Stimulated activated CD4-positive, alpha-beta T cell treated with anti-CD3 and anti-CD28 coated beads, TNF-alpha, amount 100 ng/mL, for 4 hours (primary cell): ENCODE measurements around the gene SPRED1.

Source experiments
- DNase-seq, 3 experiments: peaks; one replicate each; pipeline ENCODE4 v3.0.0-alpha.2; 2020; ENCODE audit warnings: low read depth in 3 of 3

Gene SPRED1

DNA sequence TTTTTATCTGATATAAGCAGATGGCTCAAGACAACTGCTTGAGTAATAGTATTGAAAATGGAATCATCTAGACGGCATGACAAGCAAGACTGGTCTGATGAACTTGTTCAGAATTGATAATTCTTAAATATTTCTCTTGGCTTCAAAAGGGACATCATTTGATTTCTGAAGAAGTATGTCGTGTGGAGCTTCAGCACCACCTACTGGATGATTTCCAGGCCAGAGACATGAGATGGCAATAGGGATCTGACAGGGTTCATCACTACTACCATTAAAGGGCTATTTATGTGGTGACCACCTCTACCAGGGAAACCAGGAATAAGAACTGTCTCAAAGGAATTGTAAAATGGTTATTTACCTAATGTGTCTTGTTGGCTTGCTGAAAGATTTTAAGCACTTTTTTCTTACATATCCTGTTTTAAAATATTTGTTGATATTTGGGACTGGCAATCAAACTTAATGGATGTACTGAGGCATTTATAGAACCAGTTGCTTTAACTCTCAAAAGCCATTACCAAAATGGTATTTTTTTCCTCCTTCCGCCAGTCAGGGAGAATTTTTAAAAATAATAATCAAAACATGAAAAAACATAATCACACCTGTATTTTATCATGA lies 101.8 kb downstream of the SPRED1 start:
- peak; percentile 8 to 16 (median 9) for DNase-seq

DNA sequence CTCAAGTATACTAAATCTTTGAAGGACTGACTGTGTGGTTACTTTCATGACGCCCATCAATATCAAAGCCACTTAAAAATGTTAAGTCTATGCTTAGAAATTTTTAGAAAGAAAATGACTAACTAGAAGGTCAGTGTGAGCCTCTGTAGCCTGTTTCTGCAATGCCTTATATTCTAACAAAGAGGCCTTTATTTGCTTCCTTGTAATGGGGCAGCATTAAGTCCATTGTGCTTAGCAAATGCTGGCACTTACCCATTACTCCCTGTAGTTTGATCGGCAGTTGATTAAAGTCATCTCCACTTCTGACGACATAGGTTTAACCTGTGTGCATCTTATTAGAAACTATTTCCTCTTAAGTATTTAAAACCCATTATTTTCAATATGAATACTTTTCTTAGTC lies 109.7 kb downstream of the SPRED1 start:
- DNase-seq, result no peak

GRCh38 chr15:38367476-38367875 lies 114.8 kb downstream of the SPRED1 start:
- DNase-seq, result no peak

DNA sequence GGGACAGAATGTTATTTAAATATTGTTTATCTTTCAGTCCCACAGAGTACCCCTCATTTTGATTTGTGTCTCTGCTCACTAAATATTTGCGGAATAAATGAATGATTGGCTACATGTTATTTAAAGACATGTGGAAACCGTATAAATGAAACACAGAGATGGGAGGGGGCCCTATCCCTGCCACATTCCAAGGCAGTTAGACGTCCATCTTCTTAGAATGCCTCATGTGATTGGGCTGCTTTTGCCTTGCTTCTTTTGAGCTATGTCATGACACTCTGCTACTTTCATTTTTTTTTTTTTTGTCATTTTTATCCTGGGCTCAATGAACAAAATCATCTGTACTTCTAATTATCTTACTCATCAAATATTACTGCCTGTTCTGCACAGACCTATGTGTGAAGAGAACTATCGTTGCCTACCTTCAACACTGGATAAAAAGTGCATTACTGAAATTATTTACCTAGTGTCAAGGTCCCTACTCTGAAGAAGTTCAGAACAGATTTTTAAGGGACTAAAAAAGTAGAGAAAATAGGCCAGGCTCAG lies 117.4 kb downstream of the SPRED1 start:
- no peak for DNase-seq

DNA sequence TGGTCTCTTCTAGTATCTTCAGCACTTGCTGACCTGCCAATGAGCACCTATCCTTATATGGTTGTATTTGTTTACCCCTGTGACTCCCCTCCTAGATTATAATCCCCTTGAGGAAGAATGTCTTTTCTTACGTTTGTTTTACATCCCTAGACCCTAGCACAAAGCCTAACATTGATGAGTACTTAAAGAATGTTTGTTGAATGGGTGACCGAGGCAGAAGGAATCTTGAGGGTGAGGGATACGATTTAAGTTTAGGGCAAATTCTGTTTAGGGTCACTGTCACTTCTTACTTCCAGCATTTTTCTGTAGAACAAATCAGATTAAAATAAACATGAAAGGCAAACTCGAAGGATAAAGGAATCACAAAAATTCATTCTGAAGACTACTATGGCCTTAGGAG lies 120.4 kb downstream of the SPRED1 start:
- no peak for DNase-seq

GRCh38 chr15:38374029-38374428 lies 121.4 kb downstream of the SPRED1 start:
- no peak for DNase-seq

GRCh38 chr15:38374556-38374955 lies 121.9 kb downstream of the SPRED1 start:
- no peak for DNase-seq

- DNase-seq, result no peak
Observed at GRCh38 chr15:38376081-38376480, 123.4 kb downstream of the SPRED1 start.

GRCh38 chr15:38377636-38378035 lies 125.0 kb downstream of the SPRED1 start:
- DNase-seq, result no peak

DNA sequence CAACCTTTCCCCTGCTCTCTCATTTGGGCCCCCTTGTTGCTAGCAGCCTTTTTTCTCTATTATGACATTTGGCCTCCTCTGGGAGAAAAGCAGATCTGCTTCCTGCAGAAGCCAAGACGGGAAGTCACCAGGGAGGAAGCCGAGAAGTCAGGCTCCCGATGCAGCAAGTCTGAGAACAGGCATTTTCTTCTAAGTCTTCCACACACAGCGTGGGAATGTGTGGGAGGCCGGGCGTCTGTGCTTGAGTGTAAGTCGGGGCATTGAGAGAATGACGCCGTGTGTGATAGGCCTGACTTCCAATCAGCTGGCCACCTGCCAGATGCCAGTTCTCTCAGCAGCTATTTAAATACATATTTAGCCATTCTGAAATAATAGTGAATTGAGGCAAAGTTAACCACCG lies 125.5 kb downstream of the SPRED1 start:
- DNase-seq, result no peak

DNA sequence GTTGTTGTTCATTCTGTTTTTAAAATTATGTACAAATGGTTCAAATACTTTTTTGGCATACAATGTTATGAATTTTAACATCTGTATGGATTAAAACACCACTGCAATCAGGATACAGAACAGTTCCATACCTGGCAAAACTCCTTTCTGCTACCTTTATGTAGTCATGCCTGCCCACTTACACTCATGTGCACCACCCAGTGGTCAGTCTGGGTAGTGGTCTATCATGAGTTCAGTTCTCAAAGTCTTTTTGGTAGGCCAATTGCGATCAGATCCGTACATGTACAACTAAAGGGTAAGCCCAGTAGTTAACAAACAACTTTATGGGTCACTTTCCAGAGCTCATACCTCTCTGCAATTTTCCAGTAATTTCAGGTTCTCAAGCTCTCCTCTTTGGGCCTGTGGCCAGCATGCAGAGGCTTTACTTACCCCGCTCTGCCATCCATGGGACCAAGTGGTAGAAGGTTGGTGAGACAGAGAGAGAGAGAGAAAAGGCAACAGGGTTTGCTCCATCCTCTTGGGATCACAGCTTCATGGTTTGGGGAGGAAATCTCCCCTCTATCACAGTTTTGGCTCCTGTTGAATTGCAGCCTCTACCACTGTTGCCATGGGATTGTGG lies 137.4 kb downstream of the SPRED1 start:
- peak; percentile 21 to 35 (median 22) for DNase-seq

GRCh38 chr15:38391191-38391590 lies 138.6 kb downstream of the SPRED1 start:
- no peak for DNase-seq

GRCh38 chr15:38398134-38398533 lies 145.5 kb downstream of the SPRED1 start:
- DNase-seq, result no peak

GRCh38 chr15:38401106-38401505 lies 148.5 kb downstream of the SPRED1 start:
- no peak for DNase-seq

DNA sequence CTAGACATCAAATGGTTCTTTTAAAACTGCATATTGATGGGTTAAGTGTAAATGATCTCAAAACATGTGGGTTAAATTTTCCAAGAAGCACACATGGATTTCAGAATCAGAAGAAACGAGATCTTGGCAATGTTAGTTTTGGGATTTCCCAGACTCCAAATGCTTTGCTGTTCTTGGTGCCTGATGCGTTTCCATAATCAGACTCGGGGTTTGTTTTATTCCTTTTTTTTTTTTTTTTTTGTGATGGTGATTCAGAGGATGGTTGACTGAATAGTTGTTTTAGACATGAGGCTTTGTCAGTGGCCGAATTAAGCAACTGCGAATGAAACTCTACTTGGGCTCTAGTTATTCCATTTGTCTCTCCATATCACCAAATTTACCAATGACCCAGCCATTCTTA lies 149.1 kb downstream of the SPRED1 start:
- no peak for DNase-seq

GRCh38 chr15:38406436-38406835 lies 153.8 kb downstream of the SPRED1 start:
- DNase-seq, result no peak
